ENCODE data around the gene SARS1. TPM values are rescaled to one million over a fixed set of nuclear protein-coding genes. Genes with fewer than 3 reads are reported as not detected.
A peak's percentile ranks its signal among the peaks of the same experiment; 100 is the strongest.

Gene SARS1
- total RNA-seq, 1 donor from 2014 or later, result 118 TPM

DNA sequence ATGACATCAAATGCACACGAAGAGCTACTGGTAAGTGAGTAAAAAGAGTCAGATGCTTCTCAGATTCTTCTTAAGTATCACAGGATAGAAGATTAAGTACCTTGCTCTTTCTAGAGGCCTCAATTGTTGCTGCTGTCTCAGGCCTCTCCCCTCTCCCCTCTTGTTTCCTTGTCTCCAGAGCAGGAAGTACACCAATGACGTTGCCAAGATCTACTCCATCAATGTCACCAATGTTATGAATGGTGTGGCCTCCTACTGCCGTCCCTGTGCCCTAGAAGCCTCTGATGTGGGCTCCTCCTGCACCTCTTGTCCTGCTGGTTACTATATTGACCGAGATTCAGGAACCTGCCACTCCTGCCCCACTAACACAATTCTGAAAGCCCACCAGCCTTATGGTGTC, 21.3 kb upstream of the SARS1 start:
- no peaks in the 10 kb centered on the region for H3K9me3 ChIP-seq (ENCODE audit: low read depth)
- no peak for DNase-seq (ENCODE audit: low spot score)
- H3K27me3 Mint-ChIP-seq (ENCODE audit: insufficient read depth, low read depth), result peaks cover 1% of the 10 kb centered on the region
- no peaks in the 10 kb centered on the region for H3K79me2 ChIP-seq (ENCODE audit: low read depth)
- no peaks in the 10 kb centered on the region for H3K36me3 ChIP-seq
- H2AFZ ChIP-seq (replicated peaks), result no peak overlapping the region
- H3K4me3 ChIP-seq, result no peak overlapping the region
- H3K4me2 ChIP-seq, result no peak overlapping the region
- H4K20me1 ChIP-seq (ENCODE audit: low read depth), result no peaks in the 10 kb centered on the region
- no peak for TF ChIP-seq CTCF (IDR thresholded peaks at IDR 0.05)
- TF ChIP-seq EZH2 (IDR thresholded peaks at IDR 0.05), result no peak
- no peak for TF ChIP-seq EZH2phosphoT487 (IDR thresholded peaks at IDR 0.05)
- H3K36me3 Mint-ChIP-seq, result no peaks in the 10 kb centered on the region
- H3K27ac Mint-ChIP-seq, result no peak overlapping the region
- H3K9me3 Mint-ChIP-seq, result no peaks in the 10 kb centered on the region
- H3K4me1 ChIP-seq, result no peaks in the 10 kb centered on the region
- H3K27me3 ChIP-seq, result no peaks in the 10 kb centered on the region
- H3F3A ChIP-seq (ENCODE audit: low read depth), result no peaks in the 10 kb centered on the region
- H3K4me3 Mint-ChIP-seq, result no peak overlapping the region
- H3K4me1 Mint-ChIP-seq, result peaks cover 4% of the 10 kb centered on the region
- H3K9ac ChIP-seq, result no peak overlapping the region
- no peak overlapping the region for H3K27ac ChIP-seq

DNA sequence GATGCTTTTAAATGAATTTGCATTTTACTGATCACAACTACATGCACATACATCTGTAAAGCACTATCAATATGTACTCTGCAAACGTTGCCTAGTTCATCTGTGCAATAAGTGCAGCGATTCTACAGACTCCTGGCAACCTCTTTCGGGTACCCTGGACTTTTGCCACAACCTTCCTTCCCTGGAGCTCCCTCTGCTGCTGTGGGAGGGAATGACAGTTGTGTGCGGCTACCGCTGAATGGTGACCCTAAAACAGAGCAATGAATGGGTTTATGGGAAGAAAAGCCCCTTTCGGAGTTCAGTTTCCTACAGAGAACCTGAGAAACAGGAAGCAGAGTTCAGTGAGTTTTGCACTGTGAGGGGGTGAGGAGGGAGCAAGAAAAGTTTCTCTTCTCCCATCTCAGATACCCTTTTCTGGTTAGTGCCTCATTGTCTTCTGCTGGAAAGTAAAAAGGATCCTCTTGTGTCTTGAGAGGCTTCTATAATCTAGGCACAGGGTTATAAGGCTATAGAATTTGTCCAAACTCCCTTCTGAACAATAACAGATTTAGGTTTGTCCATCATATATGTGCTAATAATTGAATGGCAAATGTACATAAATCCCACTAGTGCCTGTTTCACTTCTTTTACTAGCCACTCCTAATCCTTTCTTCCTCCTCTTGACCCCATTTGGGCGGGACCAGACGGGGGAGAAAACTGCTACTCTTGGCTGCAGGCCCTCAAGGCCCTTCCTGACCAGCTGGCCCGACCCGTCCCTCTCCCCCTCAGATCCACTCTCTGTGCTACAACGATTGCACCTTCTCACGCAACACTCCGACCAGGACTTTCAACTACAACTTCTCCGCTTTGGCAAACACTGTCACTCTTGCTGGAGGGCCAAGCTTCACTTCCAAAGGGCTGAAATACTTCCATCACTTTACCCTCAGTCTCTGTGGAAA, 19.8 kb upstream of the SARS1 start:
- no peak overlapping the region for H3K9ac ChIP-seq
- H3K4me3 Mint-ChIP-seq, result no peak overlapping the region
- peaks cover 7% of the 10 kb centered on the region for H3K27me3 Mint-ChIP-seq (ENCODE audit: insufficient read depth, low read depth)
- no peaks in the 10 kb centered on the region for H3K9me3 ChIP-seq (ENCODE audit: low read depth)
- DNase-seq (ENCODE audit: low spot score), result peak; percentile 47
- TF ChIP-seq EZH2phosphoT487 (IDR thresholded peaks at IDR 0.05), result no peak
- peak; percentile 63 for TF ChIP-seq CTCF (IDR thresholded peaks at IDR 0.05)
- H3K4me2 ChIP-seq, result no peak overlapping the region
- no peak overlapping the region for H3K27ac Mint-ChIP-seq
- H3F3A ChIP-seq (ENCODE audit: low read depth), result no peaks in the 10 kb centered on the region
- no peak overlapping the region for H3K4me3 ChIP-seq
- H3K4me1 Mint-ChIP-seq, result peaks cover 10% of the 10 kb centered on the region
- no peaks in the 10 kb centered on the region for H4K20me1 ChIP-seq (ENCODE audit: low read depth)
- no peaks in the 10 kb centered on the region for H3K79me2 ChIP-seq (ENCODE audit: low read depth)
- H3K36me3 ChIP-seq, result no peaks in the 10 kb centered on the region
- H3K36me3 Mint-ChIP-seq, result no peaks in the 10 kb centered on the region
- no peaks in the 10 kb centered on the region for H3K27me3 ChIP-seq
- H2AFZ ChIP-seq (replicated peaks), result no peak overlapping the region
- no peaks in the 10 kb centered on the region for H3K9me3 Mint-ChIP-seq
- H3K27ac ChIP-seq, result no peak overlapping the region
- no peaks in the 10 kb centered on the region for H3K4me1 ChIP-seq

GRCh38 chr1:109197158-109198042, 16.3 kb upstream of the SARS1 start:
- H3K79me2 ChIP-seq (ENCODE audit: low read depth), result no peaks in the 10 kb centered on the region
- H3F3A ChIP-seq (ENCODE audit: low read depth), result no peaks in the 10 kb centered on the region
- no peak for DNase-seq (ENCODE audit: low spot score)
- no peaks in the 10 kb centered on the region for H3K27me3 ChIP-seq
- H3K27ac ChIP-seq, result no peak overlapping the region
- TF ChIP-seq EZH2 (IDR thresholded peaks at IDR 0.05) (no peak), EZH2phosphoT487 (IDR thresholded peaks at IDR 0.05) (no peak), CTCF (IDR thresholded peaks at IDR 0.05) (no peak)
- H3K9me3 ChIP-seq (ENCODE audit: low read depth), result no peaks in the 10 kb centered on the region
- H3K27me3 Mint-ChIP-seq (ENCODE audit: insufficient read depth, low read depth), result peaks cover 10% of the 10 kb centered on the region
- H3K4me3 Mint-ChIP-seq, result peak overlapping the region; percentile 25
- peaks cover 5% of the 10 kb centered on the region for H3K4me1 ChIP-seq
- no peak overlapping the region for H3K4me2 ChIP-seq
- H3K36me3 ChIP-seq, result no peaks in the 10 kb centered on the region
- H3K9me3 Mint-ChIP-seq, result no peaks in the 10 kb centered on the region
- H3K4me1 Mint-ChIP-seq, result peaks cover 14% of the 10 kb centered on the region
- peak overlapping the region; percentile 24 for H2AFZ ChIP-seq (replicated peaks)
- H3K36me3 Mint-ChIP-seq, result no peaks in the 10 kb centered on the region
- peak overlapping the region; percentile 67 for H3K27ac Mint-ChIP-seq
- no peaks in the 10 kb centered on the region for H4K20me1 ChIP-seq (ENCODE audit: low read depth)
- H3K9ac ChIP-seq, result no peak overlapping the region
- no peak overlapping the region for H3K4me3 ChIP-seq

Data from neural progenitor cell (in vitro differentiated cells).